HG03469 (cell line): ENCODE results near the gene COL4A2.

ENCODE experiments used
- ATAC-seq: cut with Tn5 transposase; IDR thresholded peaks from one replicate; pipeline ENCODE4 v1.9.1; 2021; ENCODE audit warnings: mild to moderate bottlenecking, moderate library complexity, moderate number of reproducible peaks; ENCODE audit not compliant: unreplicated experiment

COL4A2 gene

DNA sequence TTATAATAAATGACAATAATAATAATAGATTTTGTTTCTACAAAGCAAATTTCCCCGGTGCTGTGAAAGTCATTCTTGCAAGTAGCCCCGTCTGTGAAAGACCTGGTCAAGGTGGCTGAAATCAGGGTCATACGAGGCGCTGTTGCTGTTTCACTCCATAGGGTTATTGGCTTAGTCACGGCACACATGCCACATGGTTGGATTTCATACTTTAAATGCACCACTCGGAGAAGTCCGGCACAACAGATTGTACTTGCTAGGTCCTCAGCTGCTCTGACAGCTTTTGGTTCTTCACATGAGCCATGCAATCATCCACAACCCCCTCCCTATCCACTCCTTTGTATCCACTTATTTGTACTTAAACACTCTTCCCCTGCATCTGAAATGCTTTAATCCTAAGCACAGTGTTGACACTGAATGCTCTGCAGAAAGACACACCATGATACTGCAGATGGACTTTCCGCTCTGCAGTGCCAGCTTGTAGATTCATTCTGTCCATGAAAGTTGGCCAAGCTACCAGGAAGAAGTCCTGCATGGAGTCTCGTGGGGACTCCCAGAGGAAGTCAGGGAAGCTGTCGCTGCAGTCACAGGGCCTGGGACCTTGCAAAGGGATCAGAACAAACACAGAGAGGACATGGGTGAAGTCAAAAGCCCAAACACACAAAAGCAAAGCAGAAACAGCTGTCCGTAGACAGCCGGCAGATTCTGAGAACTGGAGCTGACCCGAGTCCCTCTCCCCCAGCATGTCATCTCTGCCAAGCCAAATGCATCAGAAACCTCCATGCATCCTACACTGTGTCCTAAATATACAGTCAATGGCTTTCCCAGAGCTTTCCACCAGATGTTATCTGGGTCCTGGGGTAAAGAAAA is 124.6 kb downstream of the COL4A2 start:
- ATAC-seq: no peak

DNA sequence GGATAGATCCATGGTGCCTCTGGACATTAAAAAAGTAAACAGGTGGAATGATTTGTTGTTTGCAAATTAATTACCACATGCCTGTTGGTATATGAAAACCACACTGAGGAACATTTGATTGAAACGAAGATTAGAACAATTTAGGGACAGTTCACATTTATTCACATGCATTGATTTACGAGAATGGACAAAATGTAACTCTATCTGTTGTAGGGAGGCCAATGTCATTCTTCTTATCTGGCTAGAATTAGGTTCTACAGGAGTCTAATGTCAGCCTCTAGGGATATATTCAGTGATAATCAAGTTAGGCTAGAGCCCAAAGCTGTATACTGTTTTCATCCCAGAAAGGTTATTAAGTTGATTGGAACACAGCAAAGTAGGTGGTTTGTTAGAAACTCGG is 125.4 kb downstream of the COL4A2 start:
- no peak for ATAC-seq

DNA sequence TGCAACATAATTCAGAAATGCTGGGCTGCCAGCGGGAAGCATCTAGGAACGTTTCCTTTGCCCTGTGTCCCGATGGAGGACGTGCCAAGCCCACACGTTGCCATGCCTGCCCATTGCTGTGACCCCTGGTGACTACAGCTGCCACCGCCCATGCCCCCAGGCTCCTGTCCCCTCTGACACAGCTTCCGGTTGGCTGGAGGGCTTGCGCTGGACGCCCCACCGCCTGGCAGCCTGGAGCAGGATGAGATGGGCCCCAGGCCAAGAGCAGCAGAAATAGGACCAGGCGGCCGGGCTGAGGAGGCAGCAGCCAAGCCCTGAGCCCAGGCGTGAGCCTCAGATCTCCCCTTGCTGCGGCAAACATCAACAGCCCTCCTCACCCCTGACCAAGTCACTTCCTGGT is 125.9 kb downstream of the COL4A2 start:
- no peak for ATAC-seq

DNA sequence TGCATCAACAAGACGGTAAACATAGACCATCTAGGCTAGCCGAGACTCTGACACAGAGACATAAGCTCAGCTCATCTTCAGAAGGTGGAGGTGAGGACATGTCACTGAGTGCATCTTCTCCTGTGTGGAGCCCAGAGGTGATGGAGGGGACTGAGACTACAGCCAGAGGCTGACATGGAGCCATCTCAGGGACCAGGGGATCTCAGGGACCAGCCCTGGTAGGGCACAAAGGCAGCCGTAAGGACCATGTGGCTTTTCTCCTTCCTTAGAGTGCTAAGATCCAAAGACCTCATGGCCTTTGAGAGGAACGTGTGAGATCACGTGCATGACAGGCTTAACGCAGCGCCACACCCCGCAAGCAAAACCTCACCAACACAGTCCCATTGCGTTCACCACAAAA is 127.5 kb downstream of the COL4A2 start:
- ATAC-seq: no peak

DNA sequence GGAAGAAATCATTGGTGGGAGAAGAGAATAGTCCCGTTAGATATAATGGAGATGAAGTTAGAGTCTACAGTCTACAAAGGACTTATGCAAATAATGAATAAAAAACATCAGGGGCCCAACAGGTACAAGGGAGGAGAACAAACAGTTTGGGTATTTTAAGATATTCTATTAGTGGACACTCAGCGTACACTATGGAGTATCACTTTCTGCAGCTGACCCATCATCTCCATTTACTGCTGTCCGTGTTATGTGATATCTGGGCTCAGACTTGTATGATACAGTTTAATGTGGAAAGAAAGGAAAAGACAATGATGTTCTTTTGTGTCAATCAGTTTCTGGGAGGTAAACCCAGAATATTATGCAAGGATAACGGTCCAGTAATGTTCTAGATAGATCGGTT is 128.2 kb downstream of the COL4A2 start:
- ATAC-seq: no peak

DNA sequence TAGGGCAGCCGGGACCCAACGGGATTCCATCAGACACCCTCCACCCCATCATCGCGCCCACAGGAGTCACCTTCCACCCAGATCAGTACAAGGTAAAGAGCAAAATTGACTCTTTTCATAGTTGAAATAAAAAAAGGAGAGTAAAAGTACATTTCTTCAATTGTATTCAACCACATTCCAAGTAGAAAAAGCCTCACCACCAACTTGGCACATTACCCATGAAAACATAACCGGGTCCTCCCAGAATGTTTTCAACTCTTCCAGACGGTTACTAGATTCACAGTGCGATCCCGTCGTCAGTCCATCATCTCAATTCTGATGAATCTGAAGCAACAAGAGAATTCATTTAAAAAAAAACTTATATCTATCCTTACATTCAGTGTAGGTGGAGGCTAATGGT is 129.2 kb downstream of the COL4A2 start:
- ATAC-seq: no peak

DNA sequence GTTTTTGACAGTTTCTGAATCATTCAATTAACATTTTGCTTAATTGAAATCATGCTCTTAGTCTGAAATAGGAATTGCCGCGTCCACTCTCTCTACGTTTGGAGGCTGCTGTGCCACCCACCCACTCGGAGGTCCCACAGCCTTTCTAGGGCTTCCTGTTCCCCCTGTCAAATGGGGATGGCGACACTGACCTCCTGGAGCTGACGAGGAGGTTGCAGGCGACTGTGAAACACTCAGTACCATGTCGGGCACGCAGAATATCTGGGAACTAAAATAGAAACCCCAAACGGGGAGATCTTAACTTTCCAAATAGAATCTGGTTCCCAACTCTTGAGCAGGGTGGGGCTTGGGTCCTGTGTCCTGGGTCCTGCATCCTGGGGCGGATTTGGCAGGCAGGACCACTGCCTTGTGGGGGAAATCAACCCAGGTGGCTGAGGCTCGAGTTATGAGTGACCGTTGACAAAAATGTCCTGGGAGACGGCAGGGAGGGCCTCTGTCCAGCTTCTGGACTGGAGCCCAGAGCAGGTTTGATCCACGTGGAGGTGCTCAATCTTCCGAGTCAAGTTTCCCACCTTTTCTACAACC is 129.8 kb downstream of the COL4A2 start:
- no peak for ATAC-seq

DNA sequence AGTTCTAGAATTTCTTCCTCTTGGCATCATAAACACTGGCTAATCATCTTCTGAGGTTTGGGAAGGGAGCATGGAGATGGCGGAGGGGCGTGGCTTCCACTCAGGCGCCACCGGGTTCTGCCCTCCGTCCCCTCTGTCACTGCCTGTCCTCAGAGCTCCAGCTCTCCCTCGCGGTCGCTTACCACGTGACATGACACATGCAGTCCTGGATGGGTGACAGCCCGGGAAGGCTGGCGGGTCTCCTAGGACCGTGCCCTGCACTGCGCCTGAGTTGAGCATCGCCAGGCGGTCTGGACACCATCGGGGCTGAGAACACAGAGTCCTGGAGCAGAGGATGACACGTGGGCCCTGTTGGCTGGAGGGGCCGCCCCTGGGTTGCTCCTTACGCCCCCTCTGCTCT is 131.1 kb downstream of the COL4A2 start:
- ATAC-seq: no peak

DNA sequence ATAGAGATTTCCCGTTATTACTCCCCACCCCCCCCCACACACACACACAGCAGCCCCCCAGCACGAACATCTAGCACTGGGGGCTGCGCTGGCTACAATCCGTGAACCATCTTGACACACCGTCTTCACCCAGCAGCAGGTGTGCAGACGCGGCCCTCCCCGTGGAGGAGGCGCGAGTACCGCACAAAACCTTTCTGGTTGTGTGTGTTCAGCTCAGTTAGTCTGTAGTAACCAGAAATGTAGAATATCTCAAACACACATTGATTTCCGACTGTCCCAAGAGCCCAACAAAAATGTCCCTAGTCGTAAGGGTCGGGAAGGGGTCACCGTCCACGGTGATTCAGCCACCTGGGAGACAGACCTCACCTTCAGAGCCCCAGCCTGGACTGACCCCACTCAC is 131.7 kb downstream of the COL4A2 start:
- ATAC-seq: no peak

DNA sequence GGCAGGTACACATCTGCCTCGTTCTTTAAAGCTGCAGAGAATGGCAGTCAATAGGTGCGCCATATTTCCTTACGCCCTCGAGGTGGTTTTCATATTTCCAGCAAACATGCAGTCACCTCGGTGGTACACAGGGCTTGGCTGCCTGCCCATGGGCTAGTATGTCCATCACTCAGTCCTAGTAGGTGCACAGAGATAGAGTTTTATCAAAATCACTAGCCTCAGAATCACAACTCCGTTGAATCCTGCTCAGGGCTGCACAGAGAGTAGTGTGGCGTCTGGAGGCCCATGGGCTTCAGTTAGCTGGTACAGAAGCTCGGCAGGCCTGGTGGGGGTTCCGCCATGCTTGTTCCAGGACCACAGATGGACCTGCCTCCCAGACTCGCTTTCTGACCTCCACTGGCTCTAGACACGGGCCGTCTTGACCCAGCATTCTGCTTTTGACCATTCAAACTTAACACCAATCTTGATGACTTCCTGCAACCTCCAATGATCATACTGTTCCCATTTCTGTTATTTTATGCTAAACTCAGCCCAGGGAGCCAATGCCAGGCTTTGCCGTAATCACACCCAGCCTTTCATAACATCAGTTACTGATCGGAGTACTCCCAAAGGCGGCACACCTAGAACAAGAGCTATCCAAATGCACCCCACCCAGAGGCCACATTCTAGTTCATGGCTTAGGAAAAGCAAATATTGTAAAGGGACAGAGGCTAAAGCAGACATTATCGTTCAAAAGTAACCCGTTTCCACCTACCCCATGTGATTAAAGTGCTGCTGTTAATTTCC is 134.1 kb downstream of the COL4A2 start:
- no peak for ATAC-seq

DNA sequence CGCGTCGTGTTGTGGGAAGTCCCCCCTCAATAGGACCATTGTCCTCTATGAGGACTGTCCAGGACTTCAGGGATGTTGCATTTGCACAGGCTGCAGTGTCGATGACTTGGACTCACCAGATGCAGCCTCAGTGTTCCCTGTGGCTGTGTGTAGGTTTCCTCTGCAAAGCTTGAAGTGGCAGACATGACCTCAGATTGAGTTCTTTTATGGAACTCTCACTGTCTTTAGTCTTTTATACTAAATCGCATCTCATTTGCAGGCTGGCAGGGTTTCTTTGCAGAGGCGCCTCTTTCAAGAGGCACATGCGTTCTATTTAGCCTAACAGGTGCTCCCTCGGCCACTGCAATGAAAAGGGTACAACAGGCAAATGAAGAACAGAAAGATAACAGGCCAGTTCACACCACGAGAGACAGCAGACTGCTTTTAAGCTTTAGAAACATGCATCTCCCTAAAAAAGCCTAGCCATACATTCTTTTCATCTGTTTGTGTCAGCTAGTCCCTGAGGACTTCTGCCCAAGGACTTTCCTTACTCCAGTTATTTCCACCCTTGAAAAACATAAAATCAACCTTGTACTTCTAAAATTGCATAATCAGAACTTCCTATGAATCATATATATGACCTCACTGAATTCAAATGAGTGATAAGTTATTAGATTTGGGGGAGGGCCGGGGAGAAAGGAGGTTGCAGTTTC is 136.0 kb downstream of the COL4A2 start:
- no peak for ATAC-seq

DNA sequence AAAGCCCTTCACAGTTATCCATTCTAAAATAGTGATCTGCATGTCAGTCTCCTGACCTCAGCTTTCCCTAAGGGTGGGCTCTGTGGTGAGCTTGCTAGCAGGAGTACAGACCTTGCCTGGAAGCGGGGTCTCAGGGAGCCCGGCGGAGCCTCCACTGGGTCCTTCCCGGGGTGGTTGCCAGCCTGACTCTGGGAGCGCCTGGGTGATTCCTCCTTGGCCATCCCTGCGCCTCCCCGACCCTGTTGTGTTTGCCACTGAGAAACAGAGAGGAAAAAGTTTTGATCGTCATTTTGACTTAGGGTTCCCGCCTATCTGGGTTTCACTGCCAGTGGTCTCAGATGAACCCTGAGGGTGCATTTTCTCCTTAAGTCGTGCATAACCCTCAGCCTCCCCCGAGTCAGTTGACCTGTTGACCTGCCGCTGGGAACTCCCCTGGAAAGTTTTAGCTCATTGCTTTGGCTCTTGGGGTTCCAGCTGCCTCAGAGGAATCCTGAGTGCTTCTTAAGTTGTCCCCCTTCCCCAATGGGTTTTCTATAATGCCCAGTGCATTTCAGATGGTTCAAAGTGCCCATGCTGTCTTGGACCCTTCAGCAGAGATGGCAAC is 136.6 kb downstream of the COL4A2 start:
- ATAC-seq: no peak

DNA sequence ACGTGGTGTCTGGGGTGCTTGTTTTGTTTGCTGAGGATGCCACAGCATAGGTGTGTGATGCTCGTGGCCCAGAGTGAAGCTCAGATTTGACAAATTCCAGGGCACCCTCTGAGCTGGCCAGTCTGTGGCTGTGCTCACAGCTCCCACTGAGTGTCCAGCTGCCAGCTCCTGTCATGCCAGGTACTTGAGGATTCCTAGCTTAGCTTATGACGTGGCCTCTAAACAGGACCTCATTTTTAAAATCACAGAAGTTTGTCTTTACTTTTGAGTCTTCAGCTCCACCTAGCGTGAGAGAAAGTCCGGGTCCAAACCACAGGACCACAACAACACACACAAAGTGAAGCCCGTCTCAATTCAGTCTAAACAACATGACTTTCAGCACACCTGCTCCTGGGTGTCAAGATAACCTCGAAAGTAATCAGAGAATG is 137.2 kb downstream of the COL4A2 start:
- ATAC-seq: peak; percentile 40

DNA sequence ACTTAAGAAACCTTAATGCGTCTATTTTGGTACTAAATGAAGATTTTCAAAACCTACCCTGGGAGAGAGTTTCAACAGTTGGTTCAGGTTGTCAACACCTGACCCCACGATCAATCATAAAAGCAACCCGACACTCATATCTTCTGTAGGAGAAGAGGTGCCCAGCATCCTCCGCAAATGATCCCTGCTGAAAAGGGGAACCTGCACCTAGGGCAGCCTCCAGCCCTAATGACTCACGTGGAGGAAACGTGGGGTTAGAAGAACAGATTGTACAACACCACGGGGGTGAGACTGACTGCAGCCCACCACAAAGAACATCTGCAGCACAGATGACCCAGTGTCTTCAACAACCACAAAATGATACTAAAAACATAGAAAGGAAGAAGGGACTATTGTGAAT is 138.1 kb downstream of the COL4A2 start:
- peak; percentile 36 for ATAC-seq

DNA sequence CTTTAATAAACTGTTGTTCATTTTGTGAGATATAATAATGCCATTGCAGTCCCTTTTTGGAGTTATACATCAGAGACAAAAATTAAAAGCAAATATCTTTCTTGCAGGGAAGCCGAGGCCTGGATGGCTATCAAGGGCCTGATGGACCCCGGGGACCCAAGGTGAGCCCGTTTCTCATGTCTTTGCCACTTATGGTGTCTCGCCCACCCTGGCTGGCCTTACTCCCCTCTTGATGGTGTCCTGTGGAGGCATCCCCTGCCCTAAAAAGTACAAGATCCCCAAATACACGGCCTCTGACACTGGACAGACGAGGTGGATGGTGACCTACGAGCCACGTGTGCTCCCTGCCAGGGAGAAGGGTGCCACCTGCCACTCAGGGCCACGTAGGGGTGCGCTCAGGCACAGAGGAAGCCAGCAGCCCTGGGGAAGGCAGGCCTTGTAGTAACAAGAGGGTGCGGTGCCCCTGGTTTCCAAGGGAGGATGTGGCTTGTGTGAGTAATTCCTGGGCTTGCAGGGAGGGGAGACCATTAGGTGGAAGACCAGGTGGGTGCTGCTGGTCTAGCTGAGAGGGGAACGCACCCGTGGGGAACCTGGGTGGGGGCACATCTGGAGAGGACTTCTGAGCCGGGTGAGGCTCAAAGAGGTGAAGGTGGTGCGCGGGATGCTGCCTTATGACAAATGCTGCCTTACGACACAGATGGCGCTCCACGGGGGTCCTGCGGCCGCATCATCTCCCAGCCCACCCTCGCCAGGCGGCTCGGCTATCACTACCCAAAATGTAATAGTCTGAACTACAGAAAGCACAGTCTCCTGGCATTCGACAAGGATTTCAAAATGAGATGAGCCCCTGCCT is 138.9 kb downstream of the COL4A2 start:
- ATAC-seq: no peak

DNA sequence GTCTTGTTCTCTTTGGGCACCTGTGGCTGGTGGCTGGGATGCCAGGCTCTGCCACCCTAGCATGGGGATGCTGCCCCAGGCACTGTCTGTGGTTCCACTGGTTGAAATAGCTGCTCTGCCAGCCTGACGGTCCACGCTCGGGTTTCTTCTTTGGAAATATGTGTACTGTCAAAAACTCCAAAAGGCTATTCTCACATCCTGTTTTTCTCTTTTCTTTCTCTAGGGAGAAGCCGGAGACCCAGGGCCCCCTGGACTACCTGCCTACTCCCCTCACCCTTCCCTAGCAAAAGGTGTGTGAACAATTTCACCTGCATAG is 139.4 kb downstream of the COL4A2 start:
- no peak for ATAC-seq

DNA sequence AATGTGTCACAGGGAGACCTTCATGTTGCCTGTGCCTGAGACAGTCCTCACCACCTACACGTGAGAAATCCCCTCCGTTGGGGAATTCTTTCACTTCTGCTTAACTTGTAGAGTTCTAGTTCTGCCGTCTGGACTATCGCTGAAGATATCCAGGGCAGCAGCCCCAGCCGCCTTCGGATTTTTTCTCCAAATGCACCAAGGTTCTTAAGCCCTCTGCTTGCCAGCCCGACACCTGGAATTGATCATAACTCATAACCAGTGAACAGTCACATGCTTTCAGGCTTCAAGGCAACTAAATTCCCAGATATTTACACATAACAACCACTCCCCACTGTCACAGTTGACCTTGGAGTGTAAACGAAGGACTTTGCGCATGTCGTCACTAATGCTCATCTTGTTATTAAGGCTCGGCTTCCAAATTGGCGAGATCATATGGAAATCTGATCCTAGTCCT is 140.0 kb downstream of the COL4A2 start:
- no peak for ATAC-seq

DNA sequence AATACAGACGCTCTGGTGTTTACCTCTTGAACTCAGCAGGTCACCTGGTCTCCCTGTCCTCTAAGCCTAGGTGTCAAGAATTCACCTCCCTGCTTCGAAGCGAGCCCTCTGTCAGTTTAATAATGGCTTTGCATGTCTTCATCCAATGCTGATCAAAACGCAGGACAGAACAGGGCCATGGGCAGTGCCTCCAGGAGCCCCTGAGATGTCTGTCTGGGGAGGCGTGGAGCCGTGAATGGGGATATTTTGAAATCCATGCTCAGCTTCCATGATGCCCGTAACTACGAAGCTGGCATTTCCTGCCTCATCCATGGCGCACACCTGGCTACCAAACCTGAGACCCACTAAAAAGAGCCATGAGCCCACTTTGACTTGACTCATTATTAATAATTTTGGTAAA is 140.7 kb downstream of the COL4A2 start:
- no peak for ATAC-seq

DNA sequence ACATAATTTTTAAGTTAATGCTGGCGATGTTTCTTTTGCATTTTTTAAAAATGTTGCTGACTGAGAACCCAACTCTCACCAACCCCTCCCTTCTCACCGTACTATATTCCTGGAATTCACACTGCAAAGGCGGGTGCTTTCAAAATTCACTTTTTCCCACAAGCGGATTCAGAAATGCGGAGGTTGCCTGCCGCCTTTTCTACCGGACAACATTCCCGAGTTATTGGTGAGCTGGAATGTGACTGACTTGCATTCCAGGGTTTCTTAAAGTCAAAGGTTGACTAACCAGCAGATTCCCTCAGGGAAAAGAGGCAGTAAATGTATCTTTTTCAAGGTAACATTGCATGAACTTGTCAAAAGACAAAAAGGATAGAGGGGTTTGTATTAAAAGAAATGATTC is 141.1 kb downstream of the COL4A2 start:
- no peak for ATAC-seq

DNA sequence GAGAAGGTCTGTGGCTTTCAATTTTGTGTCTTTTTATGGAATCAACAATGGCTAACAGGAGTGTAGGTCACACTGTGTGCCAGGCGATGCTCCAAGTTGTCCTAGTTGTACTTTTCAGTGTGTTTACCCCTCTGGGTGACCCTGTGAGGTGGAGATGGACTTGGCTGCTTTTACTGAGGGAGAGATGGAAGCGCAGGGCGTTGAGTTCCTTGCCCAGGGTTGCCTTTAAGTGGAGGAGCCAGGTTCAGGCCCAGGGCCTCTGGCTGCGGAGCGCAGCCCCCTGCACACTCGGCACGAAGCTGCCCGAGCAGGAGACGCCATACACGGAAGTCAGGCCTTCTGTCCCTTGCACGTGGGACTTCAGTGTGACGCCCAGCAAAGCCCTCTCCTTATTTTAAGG is 141.6 kb downstream of the COL4A2 start:
- no peak for ATAC-seq
